Measurements from ENCODE around the gene TMEM59. TPM values are rescaled to one million over a fixed set of nuclear protein-coding genes. Genes with fewer than 3 reads are reported as not detected.

Gene TMEM59
- total and polyA plus RNA-seq, 2 of the 8 experiments (the other 6 are each of a cell fraction or from before 2014, with no cell fraction given), result 116 to 139 TPM

- TF ChIP-seq CREB1 (IDR thresholded peaks at IDR 0.05) (no peak), RNF2 (IDR thresholded peaks at IDR 0.05; ENCODE audit: borderline replicate concordance, low read depth, low read length, missing control alignments, poor library complexity, severe bottlenecking) (no peak), HDAC2 (IDR thresholded peaks at IDR 0.05; ENCODE audit: borderline replicate concordance in 1 of 2, low read depth in 2 of 2, low read length in 2 of 2) (peak in 1 of 2 experiments; percentile 96; a peak in 1 of 4 replicates), CBX5 (IDR thresholded peaks at IDR 0.05; ENCODE audit: low read depth, low read length) (no peak), YY1 (IDR thresholded peaks at IDR 0.05; ENCODE audit: low read depth, low read length) (no peak), BACH1 (IDR thresholded peaks at IDR 0.05; ENCODE audit: low read length) (no peak), KDM5A (IDR thresholded peaks at IDR 0.05; ENCODE audit: low read length) (no peak), EZH2 (IDR thresholded peaks at IDR 0.05; ENCODE audit: low read depth, low read length, severe bottlenecking) (no peak), CHD7 (IDR thresholded peaks at IDR 0.05; ENCODE audit: insufficient replicate concordance, low read length) (no peak), POLR2AphosphoS5 (IDR thresholded peaks at IDR 0.05; ENCODE audit: low read depth, low read length) (0 out of 2 replicates have a peak, but pooled peaks have one; percentile 4), CTBP2 (IDR thresholded peaks at IDR 0.05; ENCODE audit: borderline replicate concordance, insufficient read depth, insufficient read length, low read length) (no peak)
Observed at GRCh38 chr1:54052431-54052933, 522 bp downstream of the TMEM59 start (continued).
